ENCODE measurements around the gene SMIM29. TPM values are rescaled to one million over a fixed set of nuclear protein-coding genes. Genes with fewer than 3 reads are reported as not detected.

The SMIM29 gene
- total RNA-seq, 3 donors from 2014 or later (not counting 1 experiment from before 2014, with no cell fraction given), result 30.8 to 48.0 (median 39.7) TPM

DNA sequence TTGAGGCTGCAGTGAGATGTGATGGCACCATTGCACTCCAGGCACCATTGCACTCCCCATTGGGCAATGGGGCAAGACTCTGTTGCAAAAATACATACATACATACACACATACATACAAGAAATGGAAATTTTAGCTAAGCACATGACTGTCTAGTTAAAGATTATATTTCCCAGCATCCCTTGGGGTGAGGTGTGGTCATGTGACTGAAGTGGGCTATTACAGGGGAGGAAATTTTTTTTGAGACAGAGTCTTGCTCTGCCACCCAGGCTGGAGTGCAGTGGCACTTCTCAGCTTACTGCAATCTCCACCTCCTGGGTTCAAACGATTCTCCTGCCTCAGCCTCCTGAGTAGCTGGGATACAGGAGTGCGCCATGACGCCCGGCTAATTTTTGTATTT is 44.1 kb downstream of the SMIM29 start:
- DNase-seq (no peak), ATAC-seq (no peak)
- TF ChIP-seq, protein P1, sequence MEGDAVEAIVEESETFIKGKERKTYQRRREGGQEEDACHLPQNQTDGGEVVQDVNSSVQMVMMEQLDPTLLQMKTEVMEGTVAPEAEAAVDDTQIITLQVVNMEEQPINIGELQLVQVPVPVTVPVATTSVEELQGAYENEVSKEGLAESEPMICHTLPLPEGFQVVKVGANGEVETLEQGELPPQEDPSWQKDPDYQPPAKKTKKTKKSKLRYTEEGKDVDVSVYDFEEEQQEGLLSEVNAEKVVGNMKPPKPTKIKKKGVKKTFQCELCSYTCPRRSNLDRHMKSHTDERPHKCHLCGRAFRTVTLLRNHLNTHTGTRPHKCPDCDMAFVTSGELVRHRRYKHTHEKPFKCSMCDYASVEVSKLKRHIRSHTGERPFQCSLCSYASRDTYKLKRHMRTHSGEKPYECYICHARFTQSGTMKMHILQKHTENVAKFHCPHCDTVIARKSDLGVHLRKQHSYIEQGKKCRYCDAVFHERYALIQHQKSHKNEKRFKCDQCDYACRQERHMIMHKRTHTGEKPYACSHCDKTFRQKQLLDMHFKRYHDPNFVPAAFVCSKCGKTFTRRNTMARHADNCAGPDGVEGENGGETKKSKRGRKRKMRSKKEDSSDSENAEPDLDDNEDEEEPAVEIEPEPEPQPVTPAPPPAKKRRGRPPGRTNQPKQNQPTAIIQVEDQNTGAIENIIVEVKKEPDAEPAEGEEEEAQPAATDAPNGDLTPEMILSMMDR (IDR thresholded peaks at IDR 0.05), result no peak
- no peaks in the 10 kb centered on the region for H3K27me3 ChIP-seq (ENCODE audit: control insufficient read depth, insufficient read depth, low read length)
- H3K4me1 ChIP-seq (ENCODE audit: control insufficient read depth, insufficient read depth, low read length), result peaks cover 6% of the 10 kb centered on the region
- Mint-ChIP-seq H3K9me3 (no peaks in the 10 kb centered on the region), H3K36me3 (no peaks in the 10 kb centered on the region), H3K4me3 (no peak overlapping the region), H3K27me3 (ENCODE audit: low read depth in 2 of 2) (no peaks in the 10 kb centered on the region), H3K4me1 (peaks cover 0 to 8% of the 10 kb centered on the region in 2 donors), H3K27ac (no peak overlapping the region)
- H3K9me3 ChIP-seq (ENCODE audit: control insufficient read depth, insufficient read depth, low read length), result no peaks in the 10 kb centered on the region
- intact Hi-C loops (cut with micrococcal nuclease), result no loop called here
- WGBS (ENCODE audit: insufficient coverage), result 97% methylated on average over 4 of the region's 4 CpGs
- no peak overlapping the region for H3K27ac ChIP-seq (ENCODE audit: low read length)
- H3K36me3 ChIP-seq (ENCODE audit: control insufficient read depth, insufficient read depth, low read length), result no peaks in the 10 kb centered on the region
- no peak overlapping the region for H3K4me3 ChIP-seq (ENCODE audit: low read length)

DNA sequence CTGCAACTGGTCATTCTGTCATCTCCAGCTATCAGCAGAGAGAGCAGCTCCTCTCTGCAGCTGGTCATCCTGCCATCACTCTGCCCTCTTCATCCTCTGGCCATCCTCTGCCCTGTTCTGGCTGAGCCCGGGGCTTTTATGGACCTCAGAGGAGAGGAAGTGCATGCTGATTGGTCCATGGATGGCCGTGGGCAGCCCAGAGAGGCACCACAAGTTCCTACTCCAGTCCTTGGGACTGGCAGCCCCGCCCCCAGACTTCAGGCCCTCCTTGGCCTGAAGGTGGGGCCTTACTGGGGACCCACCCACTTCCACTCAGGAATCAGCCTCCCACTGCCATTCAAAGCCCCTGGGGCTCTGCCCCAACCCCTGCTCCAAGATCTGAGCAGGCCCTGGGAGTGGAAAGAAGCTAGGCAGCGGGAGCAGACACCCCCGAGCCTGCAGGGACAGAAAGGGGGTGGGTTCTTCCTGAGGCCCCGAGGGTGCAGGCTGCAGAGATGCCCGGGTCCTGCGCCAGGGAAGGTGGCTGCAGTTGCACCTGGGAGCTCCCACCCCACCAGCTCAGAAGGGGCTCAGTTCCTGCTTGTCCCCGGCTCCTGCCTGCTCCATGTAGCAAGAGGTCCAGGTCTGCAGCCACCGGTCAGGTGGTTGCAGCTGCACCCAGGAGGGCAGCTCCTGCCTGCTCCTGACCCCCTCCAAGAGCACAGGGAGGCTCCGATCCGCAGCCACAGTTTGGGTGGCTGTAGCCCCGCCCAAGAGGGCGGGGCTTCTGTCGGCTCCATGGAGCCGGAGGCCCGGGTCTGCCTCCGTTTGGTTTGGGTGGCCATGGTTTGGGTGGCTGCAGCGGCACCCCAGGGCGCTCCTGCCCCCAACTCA is 46.2 kb downstream of the SMIM29 start:
- Histone ChIP-seq H3K4me3 (ENCODE audit: low read length) (no peak overlapping the region), H3K27me3 (ENCODE audit: control insufficient read depth, insufficient read depth, low read length) (no peaks in the 10 kb centered on the region), H3K4me1 (ENCODE audit: control insufficient read depth, insufficient read depth, low read length) (peaks cover 3% of the 10 kb centered on the region), H3K36me3 (ENCODE audit: control insufficient read depth, insufficient read depth, low read length) (no peaks in the 10 kb centered on the region), H3K27ac (ENCODE audit: low read length) (no peak overlapping the region), H3K9me3 (ENCODE audit: control insufficient read depth, insufficient read depth, low read length) (no peaks in the 10 kb centered on the region)
- WGBS (ENCODE audit: insufficient coverage), result 89% methylated on average over 20 of the region's 20 CpGs
- Mint-ChIP-seq H3K9me3 (no peaks in the 10 kb centered on the region), H3K36me3 (no peaks in the 10 kb centered on the region), H3K4me1 (peaks cover 0 to 4% of the 10 kb centered on the region in 2 donors), H3K27me3 (ENCODE audit: low read depth in 2 of 2) (no peaks in the 10 kb centered on the region), H3K4me3 (no peak overlapping the region), H3K27ac (no peak overlapping the region)
- DNase-seq (no peak), ATAC-seq (no peak)
- intact Hi-C loops (cut with micrococcal nuclease), result no loop called here
- TF ChIP-seq, protein P1 (IDR thresholded peaks at IDR 0.05), result no peak

DNA sequence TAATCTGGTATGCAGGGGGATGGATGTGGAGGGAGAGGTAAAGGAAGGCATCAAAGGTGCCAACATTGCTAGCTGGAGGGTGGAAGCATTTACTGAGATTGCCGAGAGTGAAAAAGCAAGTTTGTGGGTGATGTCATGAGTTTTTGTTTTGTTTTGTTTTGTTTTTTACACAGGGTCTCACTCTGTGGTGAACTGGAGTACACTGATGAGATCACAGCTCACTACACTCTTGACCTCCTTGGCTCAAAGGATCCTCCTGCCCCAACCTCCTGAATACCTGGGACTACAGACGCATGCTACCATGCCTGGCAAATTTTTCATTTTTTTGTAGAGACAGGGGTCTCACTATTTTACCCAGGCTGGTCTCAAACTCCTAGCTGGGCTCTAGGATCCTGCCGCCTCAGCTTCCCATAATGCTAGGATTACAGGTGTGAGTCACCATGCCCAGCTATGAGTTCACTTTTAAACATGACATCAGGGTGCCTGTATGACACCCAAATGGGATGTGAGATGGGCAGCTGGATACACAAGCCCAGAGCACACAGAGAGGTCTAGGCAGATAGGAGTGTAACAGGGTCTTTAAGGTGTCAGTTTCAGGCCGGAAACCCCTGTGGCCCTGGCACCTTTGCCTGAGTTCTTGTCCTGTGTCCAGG is 47.2 kb downstream of the SMIM29 start:
- Histone ChIP-seq H3K27me3 (ENCODE audit: control insufficient read depth, insufficient read depth, low read length) (no peaks in the 10 kb centered on the region), H3K27ac (ENCODE audit: low read length) (no peak overlapping the region), H3K4me3 (ENCODE audit: low read length) (no peak overlapping the region), H3K36me3 (ENCODE audit: control insufficient read depth, insufficient read depth, low read length) (no peaks in the 10 kb centered on the region), H3K9me3 (ENCODE audit: control insufficient read depth, insufficient read depth, low read length) (no peaks in the 10 kb centered on the region), H3K4me1 (ENCODE audit: control insufficient read depth, insufficient read depth, low read length) (peaks cover 3% of the 10 kb centered on the region)
- intact Hi-C loops (cut with micrococcal nuclease), result no loop called here
- Mint-ChIP-seq H3K4me1 (peaks cover 1 to 4% of the 10 kb centered on the region in 2 donors), H3K4me3 (no peak overlapping the region), H3K36me3 (no peaks in the 10 kb centered on the region), H3K27ac (no peak overlapping the region), H3K27me3 (ENCODE audit: low read depth in 2 of 2) (no peaks in the 10 kb centered on the region), H3K9me3 (no peaks in the 10 kb centered on the region)
- DNase-seq (no peak), ATAC-seq (no peak)
- TF ChIP-seq, protein P1 (IDR thresholded peaks at IDR 0.05), result no peak
- 92% methylated on average over 4 of the region's 4 CpGs for WGBS (ENCODE audit: insufficient coverage)

Measured in natural killer cell (primary cell).